K562 (cell line): ENCODE data around the gene JUND. TPM values are rescaled to one million over a fixed set of nuclear protein-coding genes. Genes with fewer than 3 reads are reported as not detected.

Source experiments
- ARHGAP35 ChIP-seq: fragments of 450-650 bp; IDR thresholded peaks from 2 replicates; pipeline ENCODE4 v1.6.1; 2018; ENCODE audit not compliant: partially characterized antibody
- CBFA2T2 ChIP-seq: fragments of 450-650 bp; conservative IDR thresholded peaks from 2 replicates; pipeline ENCODE4 v1.6.1; 2017; ENCODE audit warnings: mild to moderate bottlenecking
- FIP1L1 ChIP-seq: fragments of 200-400 bp; formaldehyde crosslinking; IDR thresholded peaks from 2 replicates; pipeline ENCODE4 v1.6.1; 2018; ENCODE audit warnings: mild to moderate bottlenecking, low read depth, low read length; ENCODE audit not compliant: poor library complexity, severe bottlenecking
- HCFC1 ChIP-seq: IDR thresholded peaks from 2 replicates; pipeline ENCODE4 v1.6.1; 2012; ENCODE audit warnings: low read depth, low read length, improper control_type of control experiment
- HNRNPK ChIP-seq: fragments of 200-400 bp; formaldehyde crosslinking; IDR thresholded peaks from one replicate; pipeline ENCODE4 v1.6.1; 2018; ENCODE audit warnings: mild to moderate bottlenecking, low read depth, low read length; ENCODE audit not compliant: poor library complexity, severe bottlenecking
- ILF3 ChIP-seq: fragments of 450-650 bp; IDR thresholded peaks from 2 replicates; pipeline ENCODE4 v1.6.1; 2018; ENCODE audit warnings: antibody characterized with exemption, mild to moderate bottlenecking, moderate library complexity, borderline replicate concordance
- MBD2 ChIP-seq: sonication (generic); IDR thresholded peaks from 2 replicates; pipeline ENCODE4 v1.6.1; 2016; ENCODE audit warnings: low read depth, borderline replicate concordance
- MCM3 ChIP-seq: fragments of 450-650 bp; IDR thresholded peaks from 2 replicates; pipeline ENCODE4 v1.6.1; 2016
- NEUROD1 ChIP-seq: fragments of 150-350 bp; IDR thresholded peaks from 2 replicates; pipeline ENCODE4 v1.6.1; 2014; ENCODE audit warnings: borderline replicate concordance, low read length, low read depth; ENCODE audit not compliant: partially characterized antibody
- PTRF ChIP-seq: fragments of 450-650 bp; IDR thresholded peaks from 2 replicates; pipeline ENCODE4 v1.6.1; 2016; ENCODE audit warnings: mild to moderate bottlenecking, missing genetic modification characterization, missing compliant biosample characterization
- RBM15 ChIP-seq: fragments of 200-400 bp; formaldehyde crosslinking; IDR thresholded peaks from 2 replicates; pipeline ENCODE4 v1.6.1; 2018; ENCODE audit warnings: mild to moderate bottlenecking, low read length, moderate library complexity; ENCODE audit not compliant: insufficient read depth
- SMC3 ChIP-seq: conservative IDR thresholded peaks from 2 replicates; pipeline ENCODE4 v1.6.1; 2011; ENCODE audit warnings: low read depth, low read length, improper control_type of control experiment; ENCODE audit not compliant: insufficient read depth
- SNIP1 ChIP-seq: fragments of 450-650 bp; IDR thresholded peaks from 2 replicates; pipeline ENCODE4 v1.7.1; 2017; ENCODE audit warnings: low read depth, mild to moderate bottlenecking
- TOE1 ChIP-seq, 2 experiments: fragments of 450-650 bp in 1 of 2; sonication (generic) in 1 of 2; formaldehyde crosslinking in 1 of 2; IDR thresholded peaks; 2 replicates each; pipeline versions ENCODE4 v1.7.1 to v1.8.0; 2016 to 2022; ENCODE audit warnings: borderline replicate concordance in 2 of 2, mild to moderate bottlenecking in 2 of 2, antibody characterized with exemption in 1 of 2, inconsistent platforms in 1 of 2, low read depth in 1 of 2, missing genetic modification reagents in 1 of 2, moderate library complexity in 1 of 2
- U2AF2 ChIP-seq: fragments of 200-400 bp; formaldehyde crosslinking; optimal IDR thresholded peaks from 2 replicates; pipeline ENCODE3; 2017; ENCODE audit warnings: low read depth, mild to moderate bottlenecking, low read length
- ZNF212 ChIP-seq: fragments of 450-650 bp; formaldehyde crosslinking; IDR thresholded peaks from 2 replicates; pipeline ENCODE4 v1.4.0; 2020; ENCODE audit warnings: mild to moderate bottlenecking
- ZNF507 ChIP-seq: conservative IDR thresholded peaks from 2 replicates; pipeline ENCODE4 v1.6.1; 2017; ENCODE audit warnings: missing genetic modification characterization, missing compliant biosample characterization
- ZNF766 ChIP-seq: fragments of 200-800 bp; sonication (Bioruptor generic); conservative IDR thresholded peaks from 2 replicates; pipeline ENCODE4 v1.6.1; 2016; ENCODE audit warnings: missing genetic modification characterization, missing compliant biosample characterization
- polyA plus RNA-seq, 8 experiments: library from polyadenylated mRNA; depleted of rRNA in 4 of 8; stranded (reverse) in 5 of 8; unstranded in 3 of 8; fragments of >200 nt; fragmentation: Nextera tagmentation in 2 of 8; fragmentation: Illumina TruSeq in 1 of 8; extraction: Ambion mirVana in 2 of 8; extraction: Trizol in 1 of 8; gene quantifications; 2 replicates each; pipeline versions ENCODE4 v1.2.1 to v1.2.3, GENCODE V29; 2011 to 2014; ENCODE audit warnings: inconsistent platforms in 1 of 8, missing spikeins in 1 of 8
- total RNA-seq, 7 experiments: library from RNA; depleted of rRNA in 6 of 7; stranded (reverse); fragments of >200 nt in 6 of 7; fragmentation: Illumina TruSeq in 2 of 7; extraction: Trizol in 2 of 7; gene quantifications; 2 replicates each; pipeline versions ENCODE4 v1.2.1 to v1.2.3, GENCODE V29; 2011 to 2021; ENCODE audit warnings: low replicate concordance in 1 of 7
- TF ChIP-seq, protein P1 (sequence below): IDR thresholded peaks from 3 replicates; pipeline ENCODE4 v1.6.1; 2011; ENCODE audit warnings: borderline replicate concordance, mild to moderate bottlenecking; ENCODE audit not compliant: insufficient read length, insufficient read depth
- TF ChIP-seq, protein P2 (sequence below): sonication (generic); formaldehyde crosslinking; IDR thresholded peaks from 2 replicates; pipeline ENCODE4 v1.8.0; 2022; ENCODE audit warnings: mild to moderate bottlenecking, low read depth, missing genetic modification reagents
- TF ChIP-seq, protein P3 (sequence below): fragments of 450-650 bp; IDR thresholded peaks from 2 replicates; pipeline ENCODE4 v1.6.1; 2016; ENCODE audit warnings: low read depth, mild to moderate bottlenecking, moderate library complexity
- TF ChIP-seq, protein P4 (sequence below): fragments of 450-650 bp; IDR thresholded peaks from 2 replicates; pipeline ENCODE4 v1.6.1; 2016

The JUND gene
- total and polyA plus RNA-seq, 9 of the 15 experiments (the other 6 are each of a cell fraction or from before 2014, with no cell fraction given), result 6.4 to 286 (median 42.3) TPM

DNA sequence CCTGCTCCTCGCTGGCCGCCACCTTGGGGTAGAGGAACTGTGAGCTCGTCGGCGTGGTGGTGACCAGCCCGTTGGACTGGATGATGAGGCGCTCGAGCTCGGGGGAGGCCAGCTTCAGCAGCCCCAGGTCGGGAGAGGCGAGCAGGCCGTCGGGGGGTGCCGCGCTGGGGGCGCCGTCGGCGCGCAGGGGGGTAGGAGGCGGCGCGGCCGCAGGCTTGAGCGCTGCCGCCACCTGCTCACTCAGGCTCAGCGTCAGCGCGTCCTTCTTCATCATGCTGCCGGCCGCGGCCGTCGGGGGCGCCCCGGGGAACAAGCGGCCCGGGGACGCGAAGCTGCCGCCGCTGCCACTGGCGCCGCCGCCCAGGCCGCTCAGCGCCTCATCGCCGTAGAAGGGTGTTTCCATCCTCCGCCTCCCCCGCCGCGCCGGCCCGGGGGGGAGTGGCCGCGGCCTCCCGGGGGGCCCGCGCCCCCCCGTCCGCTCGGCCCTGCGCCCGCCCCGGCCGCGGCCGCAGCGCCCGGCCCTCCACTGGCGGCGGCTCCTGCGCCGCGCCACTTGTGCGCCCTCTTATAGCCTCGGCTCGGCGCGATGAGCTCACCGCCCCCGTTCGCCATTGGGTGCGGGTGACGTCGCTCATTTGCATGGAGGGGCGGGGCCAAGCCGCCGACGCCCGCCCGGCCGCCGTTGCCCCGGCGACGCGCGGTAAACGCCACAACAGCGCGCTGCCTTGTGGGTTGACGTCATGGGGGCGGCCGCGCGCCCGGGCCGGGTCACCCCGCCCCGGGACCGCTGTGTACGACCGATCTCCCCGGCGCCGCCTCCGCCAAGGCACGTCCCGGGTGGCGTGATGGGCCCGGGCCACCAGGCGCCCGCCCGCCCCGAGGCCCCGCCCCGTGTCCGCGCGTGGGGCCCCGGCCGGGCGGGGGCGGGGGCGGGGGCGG, at the start of gene JUND (continued):
- TF ChIP-seq, protein P1, sequence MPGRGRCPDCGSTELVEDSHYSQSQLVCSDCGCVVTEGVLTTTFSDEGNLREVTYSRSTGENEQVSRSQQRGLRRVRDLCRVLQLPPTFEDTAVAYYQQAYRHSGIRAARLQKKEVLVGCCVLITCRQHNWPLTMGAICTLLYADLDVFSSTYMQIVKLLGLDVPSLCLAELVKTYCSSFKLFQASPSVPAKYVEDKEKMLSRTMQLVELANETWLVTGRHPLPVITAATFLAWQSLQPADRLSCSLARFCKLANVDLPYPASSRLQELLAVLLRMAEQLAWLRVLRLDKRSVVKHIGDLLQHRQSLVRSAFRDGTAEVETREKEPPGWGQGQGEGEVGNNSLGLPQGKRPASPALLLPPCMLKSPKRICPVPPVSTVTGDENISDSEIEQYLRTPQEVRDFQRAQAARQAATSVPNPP, result no peak
- TF ChIP-seq SNIP1 (no peak), HCFC1 (no peak; the same call in 1 of the 2 replicates), HNRNPK (no peak), MBD2 (no peak; the same call in 1 of the 2 replicates), ARHGAP35 (no peak), ZNF212 (CRISPR knock-in tag) (no peak), ZNF766 (CRISPR knock-in tag) (peak; percentile 80), TOE1 (IDR thresholded peaks at IDR 0.05; ENCODE audit: borderline replicate concordance) (no peak), TOE1 (CRISPR knock-in tag; IDR thresholded peaks at IDR 0.05; ENCODE audit: borderline replicate concordance, low read depth) (peak; percentile 85; the same call in 1 of the 2 replicates), ILF3 (peak; percentile 61; the same call in 1 of the 2 replicates), NEUROD1 (peak; percentile 96), PTRF (tag) (no peak), RBM15 (0 out of 2 replicates have a peak, but pooled peaks have one; percentile 40), U2AF2 (no peak), ZNF507 (no peak), CBFA2T2 (no peak), SMC3 (peak; percentile 3; the same call in 1 of the 2 replicates), FIP1L1 (peak; percentile 98), MCM3 (no peak)
- TF ChIP-seq, protein P2, sequence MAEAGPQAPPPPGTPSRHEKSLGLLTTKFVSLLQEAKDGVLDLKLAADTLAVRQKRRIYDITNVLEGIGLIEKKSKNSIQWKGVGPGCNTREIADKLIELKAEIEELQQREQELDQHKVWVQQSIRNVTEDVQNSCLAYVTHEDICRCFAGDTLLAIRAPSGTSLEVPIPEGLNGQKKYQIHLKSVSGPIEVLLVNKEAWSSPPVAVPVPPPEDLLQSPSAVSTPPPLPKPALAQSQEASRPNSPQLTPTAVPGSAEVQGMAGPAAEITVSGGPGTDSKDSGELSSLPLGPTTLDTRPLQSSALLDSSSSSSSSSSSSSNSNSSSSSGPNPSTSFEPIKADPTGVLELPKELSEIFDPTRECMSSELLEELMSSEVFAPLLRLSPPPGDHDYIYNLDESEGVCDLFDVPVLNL (CRISPR knock-in tag), result no peak
- TF ChIP-seq, protein P3, sequence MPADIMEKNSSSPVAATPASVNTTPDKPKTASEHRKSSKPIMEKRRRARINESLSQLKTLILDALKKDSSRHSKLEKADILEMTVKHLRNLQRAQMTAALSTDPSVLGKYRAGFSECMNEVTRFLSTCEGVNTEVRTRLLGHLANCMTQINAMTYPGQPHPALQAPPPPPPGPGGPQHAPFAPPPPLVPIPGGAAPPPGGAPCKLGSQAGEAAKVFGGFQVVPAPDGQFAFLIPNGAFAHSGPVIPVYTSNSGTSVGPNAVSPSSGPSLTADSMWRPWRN, result no peak
- TF ChIP-seq, protein P4, sequence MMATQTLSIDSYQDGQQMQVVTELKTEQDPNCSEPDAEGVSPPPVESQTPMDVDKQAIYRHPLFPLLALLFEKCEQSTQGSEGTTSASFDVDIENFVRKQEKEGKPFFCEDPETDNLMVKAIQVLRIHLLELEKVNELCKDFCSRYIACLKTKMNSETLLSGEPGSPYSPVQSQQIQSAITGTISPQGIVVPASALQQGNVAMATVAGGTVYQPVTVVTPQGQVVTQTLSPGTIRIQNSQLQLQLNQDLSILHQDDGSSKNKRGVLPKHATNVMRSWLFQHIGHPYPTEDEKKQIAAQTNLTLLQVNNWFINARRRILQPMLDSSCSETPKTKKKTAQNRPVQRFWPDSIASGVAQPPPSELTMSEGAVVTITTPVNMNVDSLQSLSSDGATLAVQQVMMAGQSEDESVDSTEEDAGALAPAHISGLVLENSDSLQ, result peak; percentile 91
